ENCODE measurements around the gene EHMT2.
"Not testable (repeated sequence)": the region's sequence is repeated elsewhere in the genome, so short reads cannot be mapped to it uniquely, and the experiment has no call there.

The EHMT2 gene

DNA sequence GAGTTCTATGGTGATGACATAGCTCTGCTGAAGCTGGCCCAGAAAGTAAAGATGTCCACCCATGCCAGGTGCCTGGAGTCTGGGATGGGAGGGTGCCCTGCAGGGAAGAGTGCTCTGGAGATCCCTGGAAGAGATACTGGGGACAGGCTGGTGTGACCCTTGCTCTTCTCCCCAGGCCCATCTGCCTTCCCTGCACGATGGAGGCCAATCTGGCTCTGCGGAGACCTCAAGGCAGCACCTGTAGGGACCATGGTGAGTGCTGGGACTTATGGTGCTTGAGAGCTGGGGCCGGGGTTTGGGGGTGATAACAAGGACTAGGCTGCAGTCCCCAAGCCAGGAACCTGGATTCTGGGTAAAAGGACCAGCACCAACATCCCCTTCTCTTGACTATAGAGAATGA, 46.2 kb upstream of the EHMT2 start:
- TF ChIP-seq, protein P1, sequence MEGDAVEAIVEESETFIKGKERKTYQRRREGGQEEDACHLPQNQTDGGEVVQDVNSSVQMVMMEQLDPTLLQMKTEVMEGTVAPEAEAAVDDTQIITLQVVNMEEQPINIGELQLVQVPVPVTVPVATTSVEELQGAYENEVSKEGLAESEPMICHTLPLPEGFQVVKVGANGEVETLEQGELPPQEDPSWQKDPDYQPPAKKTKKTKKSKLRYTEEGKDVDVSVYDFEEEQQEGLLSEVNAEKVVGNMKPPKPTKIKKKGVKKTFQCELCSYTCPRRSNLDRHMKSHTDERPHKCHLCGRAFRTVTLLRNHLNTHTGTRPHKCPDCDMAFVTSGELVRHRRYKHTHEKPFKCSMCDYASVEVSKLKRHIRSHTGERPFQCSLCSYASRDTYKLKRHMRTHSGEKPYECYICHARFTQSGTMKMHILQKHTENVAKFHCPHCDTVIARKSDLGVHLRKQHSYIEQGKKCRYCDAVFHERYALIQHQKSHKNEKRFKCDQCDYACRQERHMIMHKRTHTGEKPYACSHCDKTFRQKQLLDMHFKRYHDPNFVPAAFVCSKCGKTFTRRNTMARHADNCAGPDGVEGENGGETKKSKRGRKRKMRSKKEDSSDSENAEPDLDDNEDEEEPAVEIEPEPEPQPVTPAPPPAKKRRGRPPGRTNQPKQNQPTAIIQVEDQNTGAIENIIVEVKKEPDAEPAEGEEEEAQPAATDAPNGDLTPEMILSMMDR (IDR thresholded peaks at IDR 0.05): no peak
- H3K27ac ChIP-seq: no peak overlapping the region
- no peaks in the 10 kb centered on the region for H3K9me3 ChIP-seq
- H3K4me3 ChIP-seq (ENCODE audit: low read depth in 1 of 2, low read length in 1 of 2): no peak overlapping the region
- no peaks in the 10 kb centered on the region for H3K4me1 ChIP-seq (ENCODE audit: control insufficient read depth in 1 of 2, insufficient read depth in 1 of 2, low read depth in 1 of 2, low read length in 1 of 2)
- no peaks in the 10 kb centered on the region for H3K36me3 ChIP-seq
- peaks cover 62% of the 10 kb centered on the region for H3K27me3 ChIP-seq

DNA sequence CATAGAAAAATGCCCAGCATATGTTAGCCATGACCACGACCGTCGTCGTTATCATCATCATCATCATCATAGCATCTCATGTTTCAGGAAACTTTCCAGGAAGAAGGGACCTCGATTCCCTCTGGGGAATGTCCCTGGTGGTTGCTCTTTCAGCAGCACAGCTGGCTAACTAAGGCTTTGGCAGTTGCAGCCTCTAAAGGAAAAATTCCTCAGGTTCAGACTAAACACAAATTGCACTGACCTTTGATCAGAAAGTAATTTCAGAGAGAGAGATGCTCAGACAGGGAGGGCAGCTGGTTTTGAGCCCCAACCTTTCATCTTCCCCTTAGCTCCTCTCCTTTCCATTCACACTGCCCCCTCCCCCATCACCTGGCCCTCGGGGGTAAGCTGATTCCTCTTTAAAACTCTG, 42.8 kb upstream of the EHMT2 start:
- TF ChIP-seq, protein P1 (IDR thresholded peaks at IDR 0.05): no peak
- no peaks in the 10 kb centered on the region for H3K4me1 ChIP-seq (ENCODE audit: control insufficient read depth in 1 of 2, insufficient read depth in 1 of 2, low read depth in 1 of 2, low read length in 1 of 2)
- H3K27ac ChIP-seq: no peak overlapping the region
- H3K36me3 ChIP-seq: no peaks in the 10 kb centered on the region
- H3K9me3 ChIP-seq: no peaks in the 10 kb centered on the region
- no peak overlapping the region for H3K4me3 ChIP-seq (ENCODE audit: low read depth in 1 of 2, low read length in 1 of 2)
- H3K27me3 ChIP-seq: peaks cover 36% of the 10 kb centered on the region

DNA sequence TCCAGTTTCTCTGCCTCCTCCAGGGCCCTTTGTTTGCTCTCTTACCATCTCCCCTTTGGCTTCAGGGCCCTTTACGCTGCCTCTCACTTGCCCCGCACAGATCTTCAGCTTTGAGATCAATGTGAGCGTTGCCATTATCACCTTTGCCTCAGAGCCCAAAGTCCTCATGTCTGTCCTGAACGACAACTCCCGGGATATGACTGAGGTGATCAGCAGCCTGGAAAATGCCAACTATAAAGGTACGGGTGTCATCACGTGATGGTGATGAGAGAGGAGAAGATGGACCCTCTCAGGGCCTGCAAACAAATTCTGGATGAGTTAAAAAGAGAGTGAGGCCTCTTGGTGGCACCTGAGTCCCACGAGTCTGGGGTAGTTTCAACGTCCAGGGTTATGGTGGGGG, 38.3 kb upstream of the EHMT2 start:
- Histone ChIP-seq H3K9me3 (no peaks in the 10 kb centered on the region), H3K36me3 (no peaks in the 10 kb centered on the region), H3K27ac (no peak overlapping the region), H3K27me3 (peaks cover 5% of the 10 kb centered on the region), H3K4me3 (ENCODE audit: low read depth in 1 of 2, low read length in 1 of 2) (no peak overlapping the region), H3K4me1 (ENCODE audit: control insufficient read depth in 1 of 2, insufficient read depth in 1 of 2, low read depth in 1 of 2, low read length in 1 of 2) (no peaks in the 10 kb centered on the region)
- TF ChIP-seq, protein P1 (IDR thresholded peaks at IDR 0.05): no peak

DNA sequence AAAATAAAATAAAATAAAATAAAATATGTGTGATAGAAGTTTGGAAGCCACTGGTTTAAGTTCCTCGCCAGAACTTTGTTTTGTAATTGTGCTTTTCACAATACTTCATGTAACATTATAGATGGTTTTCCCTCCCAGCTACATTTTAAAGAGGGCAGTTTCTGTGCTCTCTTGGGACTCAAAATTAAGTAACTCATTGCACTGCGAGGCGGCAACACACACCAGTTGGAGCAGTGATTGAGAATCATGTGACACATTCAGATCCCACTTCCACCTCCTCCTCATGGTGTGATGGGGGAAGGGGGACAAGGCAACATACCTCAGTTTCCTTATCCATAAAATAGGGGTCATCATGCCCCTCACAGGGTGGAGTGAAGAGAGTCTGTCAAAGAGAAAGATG, 37.5 kb upstream of the EHMT2 start:
- Histone ChIP-seq H3K27me3 (peaks cover 1% of the 10 kb centered on the region), H3K36me3 (no peaks in the 10 kb centered on the region), H3K27ac (no peak overlapping the region), H3K4me1 (ENCODE audit: control insufficient read depth in 1 of 2, insufficient read depth in 1 of 2, low read depth in 1 of 2, low read length in 1 of 2) (no peaks in the 10 kb centered on the region), H3K4me3 (ENCODE audit: low read depth in 1 of 2, low read length in 1 of 2) (no peak overlapping the region), H3K9me3 (no peaks in the 10 kb centered on the region)
- TF ChIP-seq, protein P1 (IDR thresholded peaks at IDR 0.05): no peak

DNA sequence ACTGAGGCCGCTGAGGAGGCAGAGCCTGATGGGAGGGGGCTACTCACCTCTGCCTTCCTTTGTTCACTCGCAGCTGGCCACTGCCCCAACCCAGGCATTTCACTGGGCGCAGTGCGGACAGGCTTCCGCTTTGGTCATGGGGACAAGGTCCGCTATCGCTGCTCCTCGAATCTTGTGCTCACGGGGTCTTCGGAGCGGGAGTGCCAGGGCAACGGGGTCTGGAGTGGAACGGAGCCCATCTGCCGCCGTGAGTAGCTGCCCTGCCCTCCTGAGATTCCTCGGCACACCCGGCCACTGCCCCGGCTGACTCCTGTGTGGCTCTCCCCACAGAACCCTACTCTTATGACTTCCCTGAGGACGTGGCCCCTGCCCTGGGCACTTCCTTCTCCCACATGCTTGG, 36.0 kb upstream of the EHMT2 start:
- H3K27me3 ChIP-seq: peaks cover 2% of the 10 kb centered on the region
- TF ChIP-seq, protein P1 (IDR thresholded peaks at IDR 0.05): no peak
- H3K9me3 ChIP-seq: no peaks in the 10 kb centered on the region
- H3K36me3 ChIP-seq: no peaks in the 10 kb centered on the region
- H3K4me1 ChIP-seq (ENCODE audit: control insufficient read depth in 1 of 2, insufficient read depth in 1 of 2, low read depth in 1 of 2, low read length in 1 of 2): no peaks in the 10 kb centered on the region
- no peak overlapping the region for H3K27ac ChIP-seq
- H3K4me3 ChIP-seq (ENCODE audit: low read depth in 1 of 2, low read length in 1 of 2): no peak overlapping the region

DNA sequence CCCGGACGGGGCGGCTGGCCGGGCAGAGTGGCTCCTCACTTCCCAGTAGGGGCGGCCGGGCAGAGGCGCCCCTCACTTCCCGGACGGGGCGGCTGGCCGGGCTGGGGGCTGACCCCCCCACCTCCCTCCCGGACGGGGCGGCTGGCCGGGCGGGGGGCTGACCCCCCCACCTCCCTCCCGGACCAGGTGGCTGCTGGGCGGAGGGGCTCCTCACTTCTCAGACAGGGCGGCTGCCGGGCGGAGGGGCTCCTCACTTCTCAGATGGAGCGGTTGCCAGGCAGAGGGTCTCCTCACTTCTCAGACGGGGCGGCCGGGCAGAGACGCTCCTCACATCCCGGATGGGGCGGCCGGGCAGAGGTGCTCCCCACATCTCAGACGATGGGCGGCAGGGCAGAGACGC, 34.6 kb upstream of the EHMT2 start:
- H3K9me3 ChIP-seq; H3K4me3 ChIP-seq (ENCODE audit: low read depth in 1 of 2, low read length in 1 of 2); H3K36me3 ChIP-seq; H3K4me1 ChIP-seq (ENCODE audit: control insufficient read depth in 1 of 2, insufficient read depth in 1 of 2, low read depth in 1 of 2, low read length in 1 of 2); H3K27ac ChIP-seq: not testable (repeated sequence)
- peaks cover 16% of the 10 kb centered on the region for H3K27me3 ChIP-seq

Data from neutrophil (primary cell).